Activated CD8-positive, alpha-beta T cell treated with anti-CD3 and anti-CD28 coated beads for 36 hours (primary cell): ENCODE data around the gene ENPP1. TPM values are rescaled to one million over a fixed set of nuclear protein-coding genes. Genes with fewer than 3 reads are reported as not detected.

Source experiments
- ATAC-seq: fragments of 200-7000 bp; cut with Tn5 transposase; one replicate; pipeline ENCODE4 v1.10.0; 2021; ENCODE audit warnings: mild to moderate bottlenecking, moderate library complexity
- CTCF ChIA-PET: fragments of 350-600 bp; sonication (Branson Sonifier 250); formaldehyde crosslinking; loops from one replicate; lab custom pipeline; 2021; ENCODE audit warnings: antibody characterized with exemption; lab: Charles Lee
- POLR2A ChIA-PET: fragments of 350-600 bp; sonication (Branson Sonifier 250); formaldehyde crosslinking; loops from one replicate; lab custom pipeline; 2021; ENCODE audit warnings: antibody characterized with exemption; lab: Charles Lee
- DNase-seq: peaks from one replicate; pipeline ENCODE4 v3.0.0-alpha.2; 2020
- H3K27ac Mint-ChIP-seq: one replicate; pipeline ENCODE4 v1.8.0; 2021; ENCODE audit warnings: mild to moderate bottlenecking, mixed read lengths
- H3K27me3 Mint-ChIP-seq: one replicate; pipeline ENCODE4 v1.8.0; 2021; ENCODE audit warnings: mixed read lengths
- H3K36me3 Mint-ChIP-seq: one replicate; pipeline ENCODE4 v1.8.0; 2021; ENCODE audit warnings: low read depth, mixed read lengths
- H3K4me1 Mint-ChIP-seq: one replicate; pipeline ENCODE4 v1.8.0; 2021; ENCODE audit warnings: low read depth, mixed read lengths
- H3K4me3 Mint-ChIP-seq: one replicate; pipeline ENCODE4 v1.8.0; 2021; ENCODE audit warnings: mild to moderate bottlenecking, moderate library complexity, mixed read lengths
- H3K9me3 Mint-ChIP-seq: one replicate; pipeline ENCODE4 v1.8.0; 2021; ENCODE audit warnings: mixed read lengths
- intact Hi-C: fragments of 100-400 bp; cut with micrococcal nuclease; formaldehyde crosslinking; loops from one replicate; pipeline ENCODE4 v1.10.0; 2022
- total RNA-seq, 2 experiments: library from RNA; stranded (reverse); gene quantifications; one replicate each; pipeline ENCODE4 v1.2.3, GENCODE V29; 2021
- TF ChIP-seq, protein P1 (sequence below): fragments of 200-600 bp; IDR thresholded peaks from one replicate; pipeline ENCODE4 v1.8.0; 2022; ENCODE audit warnings: antibody characterized with exemption, mild to moderate bottlenecking

Gene ENPP1
- total RNA-seq, 2 experiments from 2014 or later, result 0.20 to 0.27 TPM

DNA sequence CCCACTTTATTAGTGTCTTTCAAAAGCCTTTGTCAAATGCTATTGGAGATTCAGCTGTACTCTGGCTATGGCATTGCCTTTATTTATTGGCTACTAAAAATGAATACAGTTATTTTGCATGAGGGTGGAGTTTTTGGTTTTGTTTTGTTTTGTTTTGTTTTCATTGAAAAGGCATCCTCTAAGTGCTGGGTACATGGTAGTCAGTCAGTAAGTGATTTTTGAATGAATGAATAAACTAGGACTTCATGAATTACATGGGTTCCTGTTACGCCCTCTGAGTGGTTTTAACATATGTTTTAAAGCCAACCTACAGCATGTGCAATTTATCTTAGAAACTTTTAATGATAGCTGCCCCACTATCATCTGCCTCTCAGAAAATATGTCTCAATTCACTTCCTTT is 38.9 kb upstream of the ENPP1 start:
- no peaks in the 10 kb centered on the region for H3K9me3 Mint-ChIP-seq
- ATAC-seq (no peak), DNase-seq (no peak)
- no peak overlapping the region for H3K4me3 Mint-ChIP-seq
- H3K27ac Mint-ChIP-seq, result no peak overlapping the region
- peaks cover 21% of the 10 kb centered on the region for H3K27me3 Mint-ChIP-seq
- intact Hi-C loops, result no loop called here
- no peaks in the 10 kb centered on the region for H3K4me1 Mint-ChIP-seq
- POLR2A ChIA-PET, result no interaction called here
- CTCF ChIA-PET, result interaction anchor here (0.7 kb wide), 1 partner anchor 22 kb away, joined by 4 read pairs; no protein-coding TSS in a partner anchor
- TF ChIP-seq, protein P1, sequence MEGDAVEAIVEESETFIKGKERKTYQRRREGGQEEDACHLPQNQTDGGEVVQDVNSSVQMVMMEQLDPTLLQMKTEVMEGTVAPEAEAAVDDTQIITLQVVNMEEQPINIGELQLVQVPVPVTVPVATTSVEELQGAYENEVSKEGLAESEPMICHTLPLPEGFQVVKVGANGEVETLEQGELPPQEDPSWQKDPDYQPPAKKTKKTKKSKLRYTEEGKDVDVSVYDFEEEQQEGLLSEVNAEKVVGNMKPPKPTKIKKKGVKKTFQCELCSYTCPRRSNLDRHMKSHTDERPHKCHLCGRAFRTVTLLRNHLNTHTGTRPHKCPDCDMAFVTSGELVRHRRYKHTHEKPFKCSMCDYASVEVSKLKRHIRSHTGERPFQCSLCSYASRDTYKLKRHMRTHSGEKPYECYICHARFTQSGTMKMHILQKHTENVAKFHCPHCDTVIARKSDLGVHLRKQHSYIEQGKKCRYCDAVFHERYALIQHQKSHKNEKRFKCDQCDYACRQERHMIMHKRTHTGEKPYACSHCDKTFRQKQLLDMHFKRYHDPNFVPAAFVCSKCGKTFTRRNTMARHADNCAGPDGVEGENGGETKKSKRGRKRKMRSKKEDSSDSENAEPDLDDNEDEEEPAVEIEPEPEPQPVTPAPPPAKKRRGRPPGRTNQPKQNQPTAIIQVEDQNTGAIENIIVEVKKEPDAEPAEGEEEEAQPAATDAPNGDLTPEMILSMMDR, result no peak
- no peaks in the 10 kb centered on the region for H3K36me3 Mint-ChIP-seq

DNA sequence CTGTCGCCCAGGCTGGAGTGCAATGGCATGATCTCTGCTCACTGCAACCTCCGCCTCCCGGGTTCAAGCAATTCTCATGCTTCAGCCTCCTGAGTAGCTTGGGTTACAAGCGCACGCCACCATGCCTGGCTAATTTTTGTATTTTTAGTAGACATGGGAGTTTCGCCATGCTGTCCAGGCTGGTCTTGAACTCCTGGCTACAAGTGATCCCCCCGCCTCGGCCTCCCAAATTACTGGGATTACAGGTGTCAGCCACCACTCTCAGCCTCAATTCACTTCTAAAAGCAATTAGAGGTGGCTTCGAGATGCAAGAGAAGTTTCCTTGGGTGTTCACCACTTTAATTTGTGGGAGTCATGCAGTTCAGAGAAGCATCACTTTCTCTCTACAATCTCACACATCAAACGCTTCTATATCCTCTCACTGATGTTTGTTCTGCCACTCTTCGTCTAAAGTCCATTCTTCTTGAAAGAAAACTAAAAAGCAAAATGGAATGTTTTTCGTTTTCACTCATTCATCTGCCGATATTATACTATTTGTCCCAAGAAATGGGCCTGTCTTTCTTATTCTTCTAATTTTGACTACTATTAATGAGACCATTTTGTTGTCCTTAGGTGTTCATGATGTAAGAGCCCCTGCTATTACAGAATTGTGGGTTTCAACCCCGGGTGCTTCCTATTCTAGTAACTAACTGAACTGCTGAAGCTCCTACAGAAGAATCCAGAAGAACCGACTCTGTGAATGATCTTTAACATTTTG is 38.3 kb upstream of the ENPP1 start:
- no peaks in the 10 kb centered on the region for H3K36me3 Mint-ChIP-seq
- POLR2A ChIA-PET, result interaction anchor here (0.6 kb wide), 1 partner anchor 278 kb away, joined by 4 read pairs; no protein-coding TSS in a partner anchor
- TF ChIP-seq, protein P1, result no peak

DNA sequence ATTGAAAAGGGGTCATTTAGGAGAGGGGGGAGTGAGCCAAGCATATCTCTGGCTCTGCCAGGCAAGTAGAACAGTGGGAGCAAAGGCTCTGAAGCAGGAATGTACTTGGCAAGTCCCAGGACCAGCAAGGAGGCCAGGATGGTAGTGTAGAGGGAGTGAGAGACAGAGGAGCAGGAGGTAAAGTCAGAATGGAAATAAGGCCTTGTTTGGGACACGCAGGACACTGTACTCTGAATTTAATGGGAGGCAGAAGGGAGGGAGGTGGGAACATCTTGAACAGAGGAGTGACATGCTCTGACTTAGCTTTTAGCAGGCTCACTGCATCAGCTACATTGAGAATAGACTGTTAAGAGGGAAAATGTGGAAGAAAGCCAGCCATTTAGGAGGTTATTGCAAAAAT is 37.0 kb upstream of the ENPP1 start:
- DNase-seq, result no peak
- H3K4me3 Mint-ChIP-seq, result no peak overlapping the region
- ChIA-PET POLR2A (no interaction called here), CTCF (interaction anchor here (1.3 kb wide), 1 partner anchor 139 kb away, joined by 4 read pairs; no protein-coding TSS in a partner anchor)
- no peaks in the 10 kb centered on the region for H3K36me3 Mint-ChIP-seq
- TF ChIP-seq, protein P1, result no peak
- peaks cover 18% of the 10 kb centered on the region for H3K27me3 Mint-ChIP-seq
- no peaks in the 10 kb centered on the region for H3K4me1 Mint-ChIP-seq
- no peak overlapping the region for H3K27ac Mint-ChIP-seq
- ATAC-seq, result no peak
- no peaks in the 10 kb centered on the region for H3K9me3 Mint-ChIP-seq
- intact Hi-C loops, result no loop called here

More for the DNA sequence above, 38.3 kb upstream of the ENPP1 start:
- Mint-ChIP-seq H3K4me1 (no peaks in the 10 kb centered on the region), H3K27ac (no peak overlapping the region), H3K27me3 (peaks cover 18% of the 10 kb centered on the region), H3K4me3 (no peak overlapping the region), H3K9me3 (no peaks in the 10 kb centered on the region)
- intact Hi-C loops, result no loop called here
- DNase-seq (no peak), ATAC-seq (no peak)
- CTCF ChIA-PET, result no interaction called here

DNA sequence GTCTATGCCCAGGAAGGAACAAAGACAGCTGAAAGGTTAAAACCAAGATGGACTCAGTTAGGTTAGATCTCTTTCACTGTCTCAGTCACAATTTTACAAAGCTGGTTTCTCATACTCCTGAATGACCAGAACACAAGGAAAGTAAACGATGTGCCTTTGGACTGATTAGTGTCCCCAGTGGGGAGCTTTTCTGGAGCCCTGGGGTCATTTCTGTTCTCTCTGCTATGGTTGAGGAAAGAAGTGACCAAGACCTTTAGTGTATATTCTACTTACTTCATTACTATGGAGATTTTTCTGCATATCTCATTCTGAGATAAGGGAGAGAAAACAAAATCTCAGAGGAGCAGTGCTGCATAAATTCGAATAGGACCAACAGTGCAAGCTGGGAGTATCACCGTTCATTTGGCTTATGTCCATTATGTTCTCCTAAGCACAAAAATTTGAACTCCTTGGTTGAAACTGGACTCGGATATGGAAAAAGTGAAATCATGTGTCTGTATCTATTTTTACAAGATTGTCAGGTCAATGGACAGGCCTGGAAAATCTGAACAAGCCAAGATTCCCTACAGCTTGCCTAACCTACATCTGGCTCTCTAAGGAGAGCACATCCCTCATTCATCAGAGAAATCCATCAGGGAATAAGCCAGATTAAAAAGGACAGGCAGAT is 34.4 kb upstream of the ENPP1 start:
- intact Hi-C loops, result no loop called here
- TF ChIP-seq, protein P1, result no peak
- H3K9me3 Mint-ChIP-seq, result no peaks in the 10 kb centered on the region
- no peaks in the 10 kb centered on the region for H3K36me3 Mint-ChIP-seq
- ChIA-PET POLR2A (no interaction called here), CTCF (interaction anchor here (3.2 kb wide), 1 partner anchor 78 kb away, joined by 11 read pairs; no protein-coding TSS in a partner anchor)
- H3K4me3 Mint-ChIP-seq, result no peak overlapping the region
- no peaks in the 10 kb centered on the region for H3K4me1 Mint-ChIP-seq
- peaks cover 15% of the 10 kb centered on the region for H3K27me3 Mint-ChIP-seq
- H3K27ac Mint-ChIP-seq, result no peak overlapping the region
- DNase-seq, result no peak
- ATAC-seq, result no peak

DNA sequence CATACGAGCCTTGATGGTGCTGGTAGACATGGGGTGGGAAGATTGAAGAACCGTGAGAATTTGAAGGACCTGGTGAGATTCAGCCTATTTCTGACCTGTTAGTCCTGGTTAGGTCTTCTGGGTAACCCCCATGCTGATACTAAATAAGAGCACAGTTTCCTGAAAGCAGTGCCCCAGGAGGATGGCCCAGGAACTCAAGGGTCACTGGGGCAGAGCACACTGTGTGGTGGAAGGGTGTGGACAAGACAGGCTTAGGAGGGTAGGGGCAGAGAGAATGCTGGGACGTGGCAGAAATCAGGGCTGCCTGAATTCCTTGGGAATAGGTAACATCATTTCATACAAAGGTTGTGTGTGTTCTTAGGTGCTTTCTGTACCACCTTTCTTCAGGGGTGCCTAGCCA is 31.9 kb upstream of the ENPP1 start:
- ChIA-PET CTCF (no interaction called here), POLR2A (interaction anchor here (0.8 kb wide), 1 partner anchor 10 kb away, joined by 3 read pairs; no protein-coding TSS in a partner anchor)
- TF ChIP-seq, protein P1, result no peak
- no peak overlapping the region for H3K27ac Mint-ChIP-seq
- no peaks in the 10 kb centered on the region for H3K36me3 Mint-ChIP-seq
- DNase-seq (no peak), ATAC-seq (no peak)
- intact Hi-C loops, result no loop called here
- H3K4me3 Mint-ChIP-seq, result no peak overlapping the region
- no peaks in the 10 kb centered on the region for H3K4me1 Mint-ChIP-seq
- H3K27me3 Mint-ChIP-seq, result peaks cover 14% of the 10 kb centered on the region
- H3K9me3 Mint-ChIP-seq, result no peaks in the 10 kb centered on the region
